ENCODE measurements around the gene PJVK.

DNA sequence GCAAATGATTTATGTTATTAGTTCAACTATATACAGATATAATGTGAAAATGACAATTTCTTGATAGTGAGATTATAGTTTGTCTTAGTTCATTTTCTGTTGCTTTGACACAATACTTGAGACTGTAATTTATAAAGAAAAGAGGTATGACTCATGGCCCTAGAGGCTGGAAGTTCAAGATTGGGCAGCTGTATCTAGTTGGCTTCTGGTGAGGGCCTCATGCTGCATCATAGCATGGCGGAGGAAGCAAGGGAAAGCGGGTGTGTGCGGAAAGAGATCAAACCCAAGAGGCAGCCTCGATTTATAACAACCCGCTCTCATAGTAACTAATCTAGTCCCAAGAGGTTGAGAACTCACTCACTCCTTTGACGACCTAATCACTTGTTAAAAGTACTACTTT is 40.4 kb downstream of the PJVK start:
- TF ChIP-seq SUZ12 (IDR thresholded peaks at IDR 0.05; ENCODE audit: extremely low read depth, insufficient read depth, insufficient read length) (no peak), YY1 (IDR thresholded peaks at IDR 0.05; ENCODE audit: insufficient read depth, insufficient read length) (no peak), ZNF274 (IDR thresholded peaks at IDR 0.05; ENCODE audit: low read depth, low read length) (no peak)
